AG10803 (cell line): ENCODE data around the gene FGF18.
"Not testable (repeated sequence)": the region's sequence is repeated elsewhere in the genome, so short reads cannot be mapped to it uniquely, and the experiment has no call there.

Source experiments
- DNase-seq: peaks from one replicate; pipeline ENCODE4 v3.0.0; 2010; ENCODE audit warnings: low read depth
- H3K4me3 ChIP-seq: 2 replicates; pipeline ENCODE4 v1.5.1; 2011; ENCODE audit warnings: mild to moderate bottlenecking, low read length, control low read depth
- TF ChIP-seq, protein P1 (sequence below): conservative IDR thresholded peaks from 2 replicates; pipeline ENCODE4 v1.5.1; 2011; ENCODE audit warnings: mild to moderate bottlenecking, low read length, control low read depth, inconsistent platforms

The FGF18 gene

DNA sequence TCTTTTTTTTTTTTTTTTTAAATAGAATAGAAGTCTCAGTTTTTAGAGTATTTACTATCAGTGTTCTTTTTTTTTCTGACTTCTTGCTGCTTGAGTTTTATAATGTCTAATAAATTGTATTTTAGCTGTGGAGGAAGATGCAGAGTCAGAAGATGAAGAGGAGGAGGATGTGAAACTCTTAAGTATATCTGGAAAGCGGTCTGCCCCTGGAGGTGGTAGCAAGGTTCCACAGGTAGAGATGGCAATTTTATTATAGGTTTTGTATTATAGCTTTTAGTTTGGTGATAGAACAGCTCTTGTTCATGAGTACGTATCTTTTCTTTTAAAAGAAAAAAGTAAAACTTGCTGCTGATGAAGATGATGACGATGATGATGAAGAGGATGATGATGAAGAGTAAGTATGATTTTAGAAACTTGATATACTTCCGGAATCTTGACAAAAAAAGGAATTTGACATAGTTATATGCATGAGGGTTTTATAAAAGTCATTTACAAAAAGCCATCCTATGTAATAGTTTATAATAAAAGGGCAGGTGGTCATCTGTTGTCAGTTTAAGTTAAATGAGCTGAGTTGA, 26.8 kb upstream of the FGF18 start:
- no peak for DNase-seq
- TF ChIP-seq, protein P1, sequence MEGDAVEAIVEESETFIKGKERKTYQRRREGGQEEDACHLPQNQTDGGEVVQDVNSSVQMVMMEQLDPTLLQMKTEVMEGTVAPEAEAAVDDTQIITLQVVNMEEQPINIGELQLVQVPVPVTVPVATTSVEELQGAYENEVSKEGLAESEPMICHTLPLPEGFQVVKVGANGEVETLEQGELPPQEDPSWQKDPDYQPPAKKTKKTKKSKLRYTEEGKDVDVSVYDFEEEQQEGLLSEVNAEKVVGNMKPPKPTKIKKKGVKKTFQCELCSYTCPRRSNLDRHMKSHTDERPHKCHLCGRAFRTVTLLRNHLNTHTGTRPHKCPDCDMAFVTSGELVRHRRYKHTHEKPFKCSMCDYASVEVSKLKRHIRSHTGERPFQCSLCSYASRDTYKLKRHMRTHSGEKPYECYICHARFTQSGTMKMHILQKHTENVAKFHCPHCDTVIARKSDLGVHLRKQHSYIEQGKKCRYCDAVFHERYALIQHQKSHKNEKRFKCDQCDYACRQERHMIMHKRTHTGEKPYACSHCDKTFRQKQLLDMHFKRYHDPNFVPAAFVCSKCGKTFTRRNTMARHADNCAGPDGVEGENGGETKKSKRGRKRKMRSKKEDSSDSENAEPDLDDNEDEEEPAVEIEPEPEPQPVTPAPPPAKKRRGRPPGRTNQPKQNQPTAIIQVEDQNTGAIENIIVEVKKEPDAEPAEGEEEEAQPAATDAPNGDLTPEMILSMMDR, result no peak
- no peak overlapping the region for H3K4me3 ChIP-seq

GRCh38 chr5:171395042-171395441, 24.4 kb upstream of the FGF18 start:
- no peak for DNase-seq
- TF ChIP-seq, protein P1, result no peak
- no peak overlapping the region for H3K4me3 ChIP-seq

- not testable (repeated sequence) for H3K4me3 ChIP-seq, DNase-seq
Observed at GRCh38 chr5:171396583-171396982, 22.9 kb upstream of the FGF18 start.

DNA sequence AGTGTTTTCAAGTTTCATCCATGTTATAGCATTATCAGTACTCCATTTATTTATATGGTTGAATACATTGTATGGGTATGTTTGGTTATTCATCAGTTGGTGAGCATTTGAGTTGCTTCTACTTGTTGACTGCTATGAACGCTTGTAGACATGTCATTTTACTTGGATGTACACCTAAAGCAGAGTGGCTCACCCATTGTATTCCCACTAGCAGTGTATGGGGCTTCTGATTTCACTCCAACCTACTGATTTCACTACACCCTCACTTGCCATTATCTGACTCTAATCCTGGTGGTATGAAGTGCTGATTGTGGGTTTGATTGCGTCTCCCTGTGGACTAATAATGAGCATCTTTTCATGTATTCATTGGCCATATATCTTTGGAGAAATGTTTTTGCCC, 22.3 kb upstream of the FGF18 start:
- H3K4me3 ChIP-seq, result no peak overlapping the region
- TF ChIP-seq, protein P1, result no peak
- DNase-seq, result no peak

DNA sequence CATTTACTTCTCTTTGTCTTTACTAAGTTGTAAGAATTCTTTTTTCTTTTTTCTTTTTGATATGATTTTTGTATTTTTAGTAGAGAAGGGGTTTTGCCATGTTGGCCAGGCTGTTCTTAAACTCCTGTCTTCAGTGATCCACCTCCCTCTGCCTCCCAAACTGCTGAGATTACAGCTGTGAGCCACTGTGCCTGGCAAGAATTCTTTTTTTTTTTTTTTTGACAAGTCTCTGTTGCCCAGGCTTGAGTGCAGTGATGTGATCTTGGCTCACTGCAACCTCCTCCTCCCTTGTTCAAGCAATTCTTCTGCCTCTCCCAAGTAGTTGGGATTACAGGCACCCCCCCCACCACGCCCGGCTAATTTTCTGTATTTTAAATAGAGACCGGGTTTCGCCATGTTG, 21.8 kb upstream of the FGF18 start:
- no peak overlapping the region for H3K4me3 ChIP-seq
- no peak for DNase-seq
- TF ChIP-seq, protein P1, result no peak

GRCh38 chr5:171398660-171399059, 20.8 kb upstream of the FGF18 start:
- H3K4me3 ChIP-seq, DNase-seq: not testable (repeated sequence)

GRCh38 chr5:171400169-171400568, 19.3 kb upstream of the FGF18 start:
- no peak overlapping the region for H3K4me3 ChIP-seq
- TF ChIP-seq, protein P1, result no peak
- no peak for DNase-seq

GRCh38 chr5:171401167-171401947, 18.1 kb upstream of the FGF18 start:
- TF ChIP-seq, protein P1, result no peak
- no peak for DNase-seq

DNA sequence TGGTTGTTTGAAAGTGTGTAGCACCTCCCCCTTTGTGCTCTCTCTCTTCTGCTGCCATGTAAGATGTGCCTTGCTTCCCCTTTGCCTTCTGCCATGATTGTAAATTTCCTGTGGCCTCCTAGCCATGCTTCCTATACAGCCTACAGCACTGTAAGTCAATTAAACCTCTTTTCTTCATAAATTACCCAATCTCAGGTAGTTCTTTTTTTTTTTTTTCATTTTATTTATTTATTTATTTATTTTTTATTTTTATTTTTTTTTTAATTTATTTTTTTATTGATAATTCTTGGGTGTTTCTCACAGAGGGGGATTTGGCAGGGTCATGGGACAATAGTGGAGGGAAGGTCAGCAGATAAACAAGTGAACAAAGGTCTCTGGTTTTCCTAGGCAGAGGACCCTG, 16.7 kb upstream of the FGF18 start:
- not testable (repeated sequence) for H3K4me3 ChIP-seq, DNase-seq

More at GRCh38 chr5:171401167-171401947, 18.1 kb upstream of the FGF18 start:
- H3K4me3 ChIP-seq, result no peak overlapping the region
